HG03558 (cell line): ENCODE measurements around the gene MAN2C1.
"Not testable (repeated sequence)": the region's sequence is repeated elsewhere in the genome, so short reads cannot be mapped to it uniquely, and the experiment has no call there.

Experiments used
- ATAC-seq: cut with Tn5 transposase; IDR thresholded peaks from one replicate; pipeline ENCODE4 v1.9.1; 2021; ENCODE audit warnings: moderate number of reproducible peaks; ENCODE audit not compliant: unreplicated experiment; ENCODE audit errors: extremely low read depth

MAN2C1 gene

GRCh38 chr15:75314552-75315290, 53.7 kb downstream of the MAN2C1 start:
- no peak for ATAC-seq

GRCh38 chr15:75313116-75313845, 55.1 kb downstream of the MAN2C1 start:
- no peak for ATAC-seq

- ATAC-seq = not testable (repeated sequence)
Measured at GRCh38 chr15:75312548-75312947, 55.9 kb downstream of the MAN2C1 start.

GRCh38 chr15:75309711-75310110, 58.7 kb downstream of the MAN2C1 start:
- ATAC-seq = no peak

- no peak for ATAC-seq
Measured at GRCh38 chr15:75307778-75308390, 60.5 kb downstream of the MAN2C1 start.

- no peak for ATAC-seq
Measured at GRCh38 chr15:75306188-75306587, 62.2 kb downstream of the MAN2C1 start.
